GM19035 (cell line): ENCODE data around the gene BLTP2.
"Not testable (repeated sequence)": the region's sequence is repeated elsewhere in the genome, so short reads cannot be mapped to it uniquely, and the experiment has no call there.

Source experiments
- ATAC-seq: cut with Tn5 transposase; IDR thresholded peaks from one replicate; pipeline ENCODE4 v1.9.1; 2021; ENCODE audit not compliant: unreplicated experiment

Gene BLTP2

DNA sequence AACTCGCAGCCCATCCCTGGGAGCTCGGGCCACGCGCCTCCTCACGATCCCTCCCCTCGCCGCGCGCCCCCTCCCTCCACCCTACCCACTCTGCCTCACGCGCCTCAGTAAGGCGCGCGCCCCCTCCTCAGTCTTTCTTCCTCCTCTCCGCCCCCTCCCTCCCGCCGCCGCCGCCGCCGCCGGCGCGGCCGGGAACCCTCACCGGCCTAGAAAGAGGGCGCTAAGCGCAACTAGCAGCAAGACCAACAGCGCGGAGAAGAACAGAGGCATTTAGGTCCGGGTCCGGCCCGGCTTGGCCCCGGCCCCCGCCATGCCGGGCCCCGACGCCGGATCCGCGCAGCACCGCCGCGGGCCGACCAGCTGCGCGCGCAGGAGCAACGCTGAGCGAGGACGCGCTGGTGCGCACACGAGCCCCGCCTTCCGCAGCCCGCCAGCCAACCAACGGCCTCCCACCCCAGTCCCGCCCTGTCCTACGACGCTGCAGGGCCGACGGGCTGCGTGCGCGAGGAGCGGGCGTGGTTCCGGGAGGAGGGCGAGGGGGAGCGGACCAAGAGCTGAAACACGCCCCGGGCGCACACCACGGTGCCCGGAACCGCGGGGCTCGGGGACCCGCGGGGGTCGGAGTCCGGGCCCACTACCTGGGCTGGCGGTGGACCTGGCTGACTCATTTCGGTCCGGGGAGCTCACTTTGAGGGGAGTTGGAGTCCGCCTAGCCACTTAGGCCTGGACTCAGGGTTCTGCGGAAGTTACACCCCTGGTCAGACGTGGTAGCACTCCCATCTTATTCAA lies at the start of gene BLTP2:
BLTP2 (minus strand) TSS at position 372 of the 789 bp plus-strand sequence; CDS start at position 270, 102 bp downstream.
- peak; percentile 82 for ATAC-seq

DNA sequence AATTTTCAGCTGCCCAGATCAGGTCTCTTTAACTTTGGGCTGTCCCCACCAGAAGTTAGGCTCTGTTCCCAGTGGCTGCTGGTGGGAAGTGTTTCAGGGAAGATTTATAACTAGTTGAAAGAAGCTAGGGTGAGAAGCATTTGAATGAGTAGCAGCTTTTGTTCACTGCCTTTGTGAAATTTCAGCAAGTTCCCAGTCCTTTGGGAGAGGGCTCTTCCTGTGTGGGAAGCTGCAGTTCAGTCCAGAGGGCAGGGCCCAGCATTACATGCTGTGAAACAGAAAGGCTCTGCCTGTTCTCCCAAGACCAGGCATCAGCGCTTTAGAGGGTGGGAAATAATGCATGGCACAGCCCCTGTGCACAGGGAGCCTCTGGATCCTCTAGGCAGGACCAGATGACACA lies 48.9 kb upstream of the BLTP2 start:
- no peak for ATAC-seq

DNA sequence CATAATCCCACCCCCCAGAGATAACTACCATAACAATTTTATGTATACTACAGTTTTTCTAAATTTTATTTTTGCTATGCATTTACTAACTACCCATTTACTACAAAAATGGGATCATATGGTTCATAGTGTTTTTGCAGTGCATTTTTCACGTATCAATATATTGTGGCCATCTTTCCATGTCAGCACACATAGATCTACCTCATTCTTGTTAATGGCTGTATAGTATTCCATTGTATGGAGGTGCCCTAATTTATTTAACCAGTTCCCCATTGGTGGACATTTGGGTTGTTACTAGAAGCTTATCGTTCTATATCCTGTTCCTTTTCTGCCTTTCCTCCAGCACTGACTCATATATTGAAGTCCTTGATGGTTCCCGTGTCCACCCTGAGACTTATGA lies 44.1 kb upstream of the BLTP2 start:
- no peak for ATAC-seq

DNA sequence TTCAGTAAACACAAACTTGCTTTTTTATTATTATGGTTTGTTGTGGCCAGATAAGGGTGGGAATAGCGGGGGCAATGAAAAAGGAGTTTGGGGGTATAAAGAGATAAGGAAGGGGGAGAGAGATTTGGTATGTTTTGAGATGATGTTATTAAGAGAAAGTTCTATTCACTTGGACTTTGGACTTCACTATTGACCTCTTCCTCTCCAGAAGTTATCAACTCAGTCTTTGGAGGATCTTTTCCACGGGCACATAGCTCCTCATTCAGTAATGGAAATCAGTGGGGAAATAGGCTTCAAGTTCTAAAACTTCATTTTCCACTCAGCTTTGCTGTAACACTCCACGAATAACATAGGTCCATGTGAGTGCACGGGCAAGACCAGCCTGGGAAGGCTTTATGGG lies 43.5 kb upstream of the BLTP2 start:
- no peak for ATAC-seq

DNA sequence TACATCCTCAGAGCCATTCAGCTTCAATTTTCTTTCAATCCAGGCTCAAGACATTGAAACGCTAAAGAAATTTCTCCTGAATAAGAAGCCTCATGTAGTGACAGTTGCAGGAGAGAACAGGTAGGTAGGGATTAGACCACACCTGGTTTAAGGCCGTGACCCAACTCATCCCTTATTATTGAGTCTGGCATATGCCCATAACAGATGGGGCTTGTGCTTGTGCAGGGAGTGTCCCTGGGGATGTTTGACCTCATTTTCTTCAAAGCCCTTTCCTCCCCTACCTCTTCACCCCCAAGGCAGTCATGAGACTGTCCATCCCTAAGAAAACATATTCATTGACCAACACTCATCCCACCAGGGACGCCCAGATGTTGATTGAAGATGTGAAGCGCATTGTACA lies 41.3 kb upstream of the BLTP2 start:
- ATAC-seq: no peak

DNA sequence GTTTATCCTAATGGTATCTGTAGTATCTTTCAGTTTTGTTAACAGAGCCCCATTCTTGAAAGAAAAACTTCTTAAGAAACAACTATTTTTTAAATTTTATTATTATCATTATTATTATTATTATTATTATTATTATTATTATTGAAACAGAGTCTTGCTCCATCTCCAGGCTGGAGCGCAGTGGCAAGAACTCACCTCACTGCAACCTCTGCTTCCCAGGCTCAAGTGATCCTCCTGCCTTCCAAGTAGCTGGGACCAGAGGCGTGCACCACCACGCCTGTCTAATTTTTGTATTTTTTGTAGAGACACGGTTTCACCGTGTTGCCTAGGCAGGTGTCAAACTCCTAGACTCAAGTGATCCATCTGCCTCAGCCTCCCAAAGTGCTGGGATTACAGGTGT lies 40.4 kb upstream of the BLTP2 start:
- no peak for ATAC-seq

DNA sequence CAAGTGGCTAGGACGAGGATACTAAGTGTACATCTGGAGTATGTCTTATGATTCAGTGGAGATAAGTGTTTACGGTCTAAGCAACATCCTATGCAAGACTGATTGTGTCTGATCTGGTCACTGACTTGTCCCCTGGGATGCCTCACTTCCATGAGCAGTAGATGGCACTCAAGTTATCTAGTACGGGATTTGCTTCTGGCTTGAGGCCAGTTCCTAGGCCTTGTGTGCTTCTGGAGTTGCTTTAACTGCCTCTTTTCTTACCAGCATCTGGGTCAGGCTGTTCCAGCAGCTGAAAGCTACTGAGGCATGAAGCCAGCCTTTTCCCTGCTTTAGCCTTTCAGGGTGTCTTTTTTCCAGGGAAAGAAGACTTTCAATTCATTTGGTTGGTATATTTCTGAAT lies 40.0 kb upstream of the BLTP2 start:
- no peak for ATAC-seq

DNA sequence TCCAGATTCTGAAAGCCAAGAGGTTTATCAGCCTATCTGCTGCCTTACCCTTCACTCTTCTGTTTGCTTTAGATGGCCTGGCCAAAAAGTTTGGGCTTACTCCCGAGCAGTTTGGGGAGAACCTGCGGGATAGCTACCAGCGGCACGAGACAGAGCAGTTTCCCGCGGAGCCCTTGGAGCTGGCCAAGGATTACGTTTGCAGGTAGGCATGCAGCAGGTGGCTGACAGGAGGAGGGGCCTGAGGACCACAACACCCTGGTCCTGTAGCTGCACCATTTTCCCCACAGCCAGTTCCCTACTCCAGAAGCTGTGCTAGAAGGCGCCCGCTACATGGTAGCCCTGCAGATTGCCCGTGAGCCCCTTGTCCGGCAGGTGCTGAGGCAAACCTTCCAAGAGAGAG lies 37.7 kb upstream of the BLTP2 start:
- ATAC-seq: no peak

DNA sequence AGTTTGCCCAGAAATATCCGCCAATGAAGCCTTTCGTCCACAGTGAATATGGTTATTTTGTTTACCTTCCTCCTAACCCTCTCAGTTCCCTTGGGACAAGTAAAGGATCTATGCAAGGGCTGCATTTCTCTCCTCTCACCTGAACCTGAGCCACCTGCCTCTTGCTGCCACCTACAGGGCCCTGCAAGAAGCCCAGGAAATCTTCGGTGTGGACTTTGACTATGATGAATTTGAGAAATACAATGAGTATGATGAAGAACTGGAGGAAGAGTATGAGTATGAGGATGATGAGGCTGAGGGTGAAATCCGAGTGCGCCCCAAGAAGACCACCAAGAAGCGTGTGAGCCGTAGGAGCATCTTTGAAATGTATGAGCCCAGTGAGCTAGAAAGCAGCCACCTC lies 31.0 kb upstream of the BLTP2 start:
- ATAC-seq: no peak

DNA sequence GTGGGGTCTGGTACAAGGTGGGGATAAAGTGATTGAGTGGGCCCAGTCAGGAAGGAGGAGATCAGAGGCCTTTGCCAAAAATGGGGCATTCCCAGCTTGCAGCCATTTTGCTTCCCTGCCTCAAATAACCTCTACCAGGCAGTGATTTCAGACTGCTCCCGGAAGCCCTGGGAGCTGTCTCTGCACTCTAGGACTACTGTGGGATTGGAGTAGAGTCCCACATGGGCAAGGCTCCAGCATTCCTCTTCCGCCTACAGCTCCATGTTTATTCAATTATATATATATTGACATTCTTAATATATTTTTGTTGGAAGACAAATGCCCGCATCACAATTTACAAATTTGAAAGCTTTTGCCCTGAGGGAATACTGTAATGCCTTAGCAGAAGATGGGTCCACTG lies 30.5 kb upstream of the BLTP2 start:
- ATAC-seq: no peak

DNA sequence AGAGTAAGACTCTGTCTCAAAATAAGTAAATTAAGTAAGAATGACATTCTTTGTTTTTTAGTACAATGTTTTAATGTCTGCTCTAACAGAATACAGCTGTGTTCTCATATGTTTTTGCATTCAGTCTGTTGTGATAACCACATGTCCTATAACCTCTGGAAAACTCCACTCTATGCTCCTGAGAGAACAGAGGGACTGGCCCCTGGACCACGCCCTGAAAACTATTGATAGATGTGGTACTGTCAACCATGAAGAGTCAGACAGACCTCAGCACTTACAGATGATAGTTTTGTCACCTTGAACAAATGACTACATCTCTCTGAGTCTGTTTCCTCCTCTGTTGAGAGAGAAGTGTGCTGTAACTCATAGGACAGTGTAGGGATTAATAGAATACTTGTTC lies 25.0 kb upstream of the BLTP2 start:
- ATAC-seq: no peak

DNA sequence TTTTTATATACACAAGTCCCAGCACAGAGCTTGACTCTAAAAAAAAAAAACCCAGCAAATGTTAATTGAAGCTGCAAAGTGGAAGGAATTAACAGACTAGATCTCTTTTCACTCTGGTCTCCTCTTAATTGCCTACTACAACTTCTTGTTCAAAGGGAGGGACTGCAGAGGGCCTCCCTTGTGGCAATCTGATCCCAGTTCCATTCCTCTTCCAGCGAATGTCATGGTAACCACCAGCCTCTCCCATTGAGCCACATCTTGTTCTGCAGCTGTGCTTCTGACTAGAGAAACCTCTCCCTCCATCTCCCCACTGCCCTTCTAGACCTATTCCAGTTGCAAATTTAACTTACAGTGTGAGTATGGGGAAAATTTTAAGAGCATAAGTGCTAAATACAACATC lies 22.9 kb upstream of the BLTP2 start:
- ATAC-seq: no peak

DNA sequence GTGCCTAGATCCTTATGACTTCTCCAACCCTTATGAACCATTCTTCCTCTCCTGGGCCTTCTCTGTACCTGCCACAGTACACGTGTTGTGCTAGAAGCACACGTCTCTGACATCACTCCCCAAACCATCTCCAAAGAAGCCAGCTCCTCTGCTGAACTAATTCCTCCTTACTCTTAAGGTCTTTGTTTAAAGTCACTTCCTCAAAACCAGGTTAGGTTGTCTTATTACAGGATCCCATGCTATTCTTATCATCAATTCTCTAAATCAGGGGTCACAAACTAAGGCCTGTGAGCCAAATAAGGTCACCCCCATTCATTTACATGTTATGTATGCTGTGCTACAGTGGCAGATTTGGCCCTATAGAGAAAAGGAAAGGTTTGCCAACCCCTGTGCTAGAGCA lies 21.0 kb upstream of the BLTP2 start:
- no peak for ATAC-seq

DNA sequence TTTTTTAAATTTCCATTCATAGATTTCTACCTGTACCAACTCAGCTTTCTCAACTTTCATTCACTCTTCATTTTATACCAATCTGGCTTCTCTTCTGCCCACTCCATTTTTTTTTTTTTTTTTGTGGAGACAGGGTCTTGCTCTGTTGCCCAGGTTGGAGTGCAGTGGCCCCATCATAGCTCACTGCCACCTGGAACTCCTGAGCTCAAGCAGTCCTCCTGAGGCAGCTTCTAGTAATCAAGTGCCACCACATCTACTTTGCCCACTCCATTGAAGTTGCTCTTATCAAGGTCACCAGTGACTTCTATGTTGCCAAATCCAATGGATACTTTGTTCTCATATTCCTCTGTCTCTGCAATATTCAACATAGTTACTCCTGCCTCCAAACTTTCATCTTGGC lies 18.8 kb upstream of the BLTP2 start:
- ATAC-seq: no peak

DNA sequence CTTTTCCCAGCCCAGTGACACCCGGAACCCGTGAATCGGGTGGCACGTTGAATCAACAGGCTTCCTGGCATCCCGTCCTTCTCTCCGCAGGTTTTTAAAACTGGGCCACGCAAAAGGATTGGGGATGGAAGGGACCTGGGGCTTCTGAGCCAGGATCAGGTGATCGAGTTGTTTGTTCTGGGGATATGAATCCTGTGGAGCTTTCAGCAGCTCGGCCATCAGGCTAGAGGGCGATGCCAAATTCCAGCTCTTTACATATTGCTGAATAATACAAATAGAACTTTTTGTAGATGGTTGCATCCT lies 17.5 kb upstream of the BLTP2 start:
- no peak for ATAC-seq

DNA sequence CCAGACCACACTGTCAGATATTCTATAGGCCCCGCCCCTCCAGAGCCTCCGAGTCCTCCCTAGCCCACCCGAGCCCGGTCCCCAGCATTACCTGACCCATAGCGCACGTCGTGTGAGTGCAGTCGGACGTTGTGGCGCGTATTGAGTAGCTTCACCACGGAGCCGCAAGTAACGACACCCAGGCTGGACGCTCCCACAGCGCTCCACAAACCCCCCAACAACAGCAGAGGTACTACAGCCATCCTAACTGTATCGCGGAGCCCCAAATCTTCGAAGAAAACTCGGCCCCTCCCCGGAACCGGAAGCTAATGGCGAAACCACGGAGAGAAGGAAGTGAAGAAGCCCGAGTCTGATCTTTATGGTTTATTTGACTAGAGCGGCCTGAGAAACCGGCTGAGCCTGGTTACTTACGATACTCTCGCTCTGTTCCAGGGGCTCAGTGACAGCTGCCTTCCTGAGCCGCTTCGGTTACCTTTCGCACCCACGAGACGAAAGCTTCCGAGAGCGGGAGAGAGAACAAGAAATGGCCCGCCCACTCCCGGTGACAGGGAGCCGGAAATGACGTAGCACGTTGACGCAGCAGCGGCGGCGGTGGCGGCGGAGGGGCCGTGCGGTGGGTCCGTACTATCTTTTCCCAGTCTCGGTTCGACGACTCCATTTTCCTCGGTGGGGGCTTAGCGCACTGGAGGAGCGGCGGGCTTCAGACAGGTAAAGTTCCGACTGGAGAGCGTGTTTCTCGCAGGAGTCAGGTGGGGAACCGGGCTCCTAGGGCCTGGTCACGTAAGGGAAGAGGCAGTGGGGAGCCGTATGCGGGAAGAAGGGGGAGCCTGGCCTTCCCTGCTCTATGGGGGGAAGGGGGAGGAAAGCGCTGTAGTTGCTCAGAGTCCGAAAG lies 16.9 kb upstream of the BLTP2 start, which contains the start of the genes SDF2 and SUPT6H:
SDF2 (minus strand) TSS at position 272 of the 892 bp plus-strand sequence; CDS start at position 242, 30 bp downstream.
SUPT6H (plus strand) TSS at position 571 of the 892 bp plus-strand sequence. CDS start 11,197 bp downstream, outside the sequence.
- peak; percentile 90 for ATAC-seq

DNA sequence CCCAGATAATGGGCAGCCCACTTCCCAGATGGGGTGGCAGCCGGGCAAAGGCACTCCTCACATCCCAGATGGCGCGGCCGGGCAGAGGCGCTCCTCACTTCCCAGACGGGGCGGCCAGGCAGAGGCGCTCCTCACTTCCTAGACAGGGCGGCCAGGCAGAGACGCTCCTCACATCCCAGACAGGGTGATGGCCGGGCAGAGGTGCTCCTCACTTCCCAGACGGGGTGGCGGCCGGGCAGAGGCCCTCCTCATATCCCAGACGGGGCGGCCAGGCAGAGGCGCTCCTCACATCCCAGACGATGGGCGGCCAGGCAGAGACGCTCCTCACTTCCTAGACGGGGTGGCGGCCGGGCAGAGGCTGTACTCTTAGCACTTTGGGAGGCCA lies 14.5 kb upstream of the BLTP2 start:
- not testable (repeated sequence) for ATAC-seq

DNA sequence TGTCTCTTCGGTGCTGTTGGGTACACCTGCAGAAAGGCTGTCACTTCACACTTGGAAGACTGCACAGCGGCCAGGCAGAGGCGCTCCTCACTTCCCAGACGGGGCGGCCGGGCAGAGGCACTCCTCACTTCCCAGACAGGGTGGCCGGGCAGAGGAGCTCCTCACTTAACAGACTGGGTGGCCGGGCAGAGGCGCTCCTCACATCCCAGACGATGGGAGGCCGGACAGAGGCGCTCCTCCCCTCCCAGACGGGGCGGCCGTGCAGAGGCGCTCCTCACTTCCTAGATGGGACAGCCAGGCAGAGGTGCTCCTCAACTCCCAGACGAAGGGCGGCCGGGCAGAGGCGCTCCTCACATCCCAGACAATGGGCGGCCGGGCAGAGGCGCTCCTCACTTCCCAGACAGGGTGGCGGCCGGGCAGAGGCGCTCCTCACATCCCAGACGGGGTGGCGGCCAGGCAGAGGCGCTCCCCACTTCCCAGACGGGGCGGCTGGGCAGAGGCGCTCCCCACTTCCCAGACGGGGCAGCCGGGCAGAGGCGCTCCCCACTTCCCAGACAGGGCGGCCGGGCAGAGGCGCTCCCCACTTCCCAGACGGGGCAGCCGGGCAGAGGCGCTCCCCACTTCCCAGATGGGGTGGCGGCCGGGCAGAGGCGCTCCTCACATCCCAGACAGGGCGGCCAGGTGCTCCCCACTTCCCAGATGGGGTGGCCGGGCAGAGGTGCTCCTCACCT lies 14.0 kb upstream of the BLTP2 start:
- not testable (repeated sequence) for ATAC-seq

DNA sequence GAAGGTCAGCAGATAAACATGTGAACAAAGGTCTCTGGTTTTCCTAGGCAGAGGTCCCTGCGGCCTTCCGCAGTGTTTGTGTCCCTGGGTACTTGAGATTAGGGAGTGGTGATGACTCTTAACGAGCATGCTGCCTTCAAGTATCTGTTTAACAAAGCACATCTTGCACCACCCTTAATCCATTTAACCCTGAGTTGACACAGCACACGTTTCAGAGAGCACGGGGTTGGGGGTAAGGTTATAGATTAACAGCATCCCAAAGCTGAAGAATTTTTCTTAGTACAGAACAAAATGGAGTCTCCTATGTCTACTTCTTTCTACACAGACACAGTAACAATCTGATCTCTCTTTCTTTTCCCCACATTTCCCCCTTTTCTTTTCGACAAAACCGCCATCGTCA lies 13.4 kb upstream of the BLTP2 start:
- ATAC-seq: not testable (repeated sequence)

DNA sequence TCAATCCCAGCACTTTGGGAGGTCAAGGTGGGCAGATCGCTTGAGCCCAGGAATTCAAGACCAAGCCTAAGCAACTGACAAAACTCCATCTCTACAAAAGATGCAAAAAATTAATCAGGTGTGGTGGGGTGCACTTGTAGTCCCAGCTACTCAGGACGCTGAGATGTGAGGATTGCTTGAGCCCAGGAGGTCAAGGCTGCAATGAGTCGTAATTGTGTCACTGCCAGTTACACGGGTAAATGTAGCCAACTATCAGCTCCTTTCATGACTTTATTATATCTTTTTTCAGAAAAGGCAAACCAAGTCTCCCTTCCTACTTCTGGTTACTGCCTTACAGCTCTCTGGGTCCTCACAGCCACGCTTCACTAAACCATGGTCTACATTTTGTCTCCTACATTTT lies 12.8 kb upstream of the BLTP2 start:
- ATAC-seq: no peak

DNA sequence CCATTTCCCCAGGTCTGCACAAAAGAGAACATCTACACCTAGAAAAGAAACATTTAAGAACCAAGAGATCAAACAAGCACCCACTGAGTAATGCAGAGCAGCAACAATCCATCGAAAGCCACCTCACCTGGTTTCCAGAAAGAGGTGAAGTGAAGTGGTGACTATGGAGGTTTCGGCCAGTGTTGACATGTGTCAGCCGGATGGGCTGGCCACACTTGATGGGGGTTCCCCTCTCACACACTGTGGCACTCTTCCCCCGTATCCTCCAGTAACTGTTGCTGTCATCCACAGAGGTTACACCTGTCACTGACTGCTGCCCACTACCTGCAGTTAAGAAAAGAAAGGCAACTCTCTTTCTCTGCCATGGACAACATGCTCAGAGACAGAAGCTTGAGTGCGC lies 10.2 kb upstream of the BLTP2 start:
- no peak for ATAC-seq
